ENCODE measurements around the gene GJD3. TPM values are rescaled to one million over a fixed set of nuclear protein-coding genes. Genes with fewer than 3 reads are reported as not detected.
A peak's percentile ranks its signal among the peaks of the same experiment; 100 is the strongest.

GJD3 gene
- total and polyA plus RNA-seq, 2 donors (not counting 1 experiment from before 2014, with no cell fraction given) = not detected

- no peak for TF ChIP-seq CTCF (IDR thresholded peaks at IDR 0.05)
- no peak for TF ChIP-seq EZH2 (IDR thresholded peaks at IDR 0.05; ENCODE audit: borderline replicate concordance, insufficient read depth, low read depth, low read length, poor library complexity, severe bottlenecking)
- peak overlapping the region; percentile 96 for H3K27ac ChIP-seq (ENCODE audit: low read length in 2 of 2)
- intact Hi-C loops (cut with micrococcal nuclease) = loop anchor here (1.0 to 5.0 kb wide), 2 partner anchors 19 to 240 kb away; no protein-coding TSS in a partner anchor
- DNase-seq = no peak
- no peaks in the 10 kb centered on the region for H3K27me3 Mint-ChIP-seq
- H3K79me2 ChIP-seq (ENCODE audit: control insufficient read depth, insufficient read depth, low read length) = peaks cover 98% of the 10 kb centered on the region
- no peaks in the 10 kb centered on the region for H3K9me3 Mint-ChIP-seq (ENCODE audit: insufficient read depth)
- H3K27ac Mint-ChIP-seq = peak overlapping the region; percentile 100
- 12% methylated on average over 2 of the region's 4 CpGs for WGBS (ENCODE audit: insufficient coverage)
- H3K9me3 ChIP-seq (ENCODE audit: control extremely low read depth in 1 of 3, control insufficient read depth in 2 of 3, insufficient read depth in 1 of 3, low read length in 2 of 3) = no peaks in the 10 kb centered on the region
- H3K36me3 ChIP-seq (replicated peaks in 1 of 2; ENCODE audit: control extremely low read depth in 1 of 2, control insufficient read depth in 1 of 2, extremely low read depth in 1 of 2, insufficient read depth in 2 of 2, low read length in 1 of 2) = no peaks in the 10 kb centered on the region
- H3K9ac ChIP-seq (ENCODE audit: low read length) = peak overlapping the region; percentile 92
- no peak overlapping the region for H2AFZ ChIP-seq (ENCODE audit: insufficient read depth, low read depth, low read length, poor library complexity, severe bottlenecking)
- CTCF ChIA-PET = interaction anchor here (1.0 to 12.7 kb wide), 7 partner anchors 12 to 41 kb away, joined by 3 to 119 read pairs (median 5); no protein-coding TSS in a partner anchor
- H3K27me3 ChIP-seq (replicated peaks in 1 of 4; ENCODE audit: control extremely low read depth in 1 of 4, control insufficient read depth in 3 of 4, insufficient read depth in 4 of 4, low read length in 3 of 4) = no peaks in the 10 kb centered on the region
- peaks cover 83 to 94% of the 10 kb centered on the region in 2 donors for H3K4me1 ChIP-seq (ENCODE audit: control insufficient read depth in 2 of 2, insufficient read depth in 2 of 2, low read length in 2 of 2)
- POLR2A ChIA-PET = interaction anchor here (0.6 to 6.5 kb wide), 8 partner anchors 10 to 348 kb away, joined by 3 to 96 read pairs (median 5); partner anchors contain the start of gene WIPF2
- H3K4me2 ChIP-seq (replicated peaks; ENCODE audit: low read depth, low read length, poor library complexity, severe bottlenecking) = peak overlapping the region; percentile 98
- H3K4me3 ChIP-seq (ENCODE audit: control extremely low read depth in 1 of 5, extremely low read depth in 1 of 5, insufficient read depth in 1 of 5, low read depth in 2 of 5, low read length in 4 of 5) = peak overlapping the region; percentile 48 to 94 (median 67)
- peaks cover 8% of the 10 kb centered on the region for H4K20me1 ChIP-seq (ENCODE audit: control insufficient read depth, insufficient read depth, low read length, poor library complexity, severe bottlenecking)
- H3K4me1 Mint-ChIP-seq = peaks cover 90% of the 10 kb centered on the region
- H3K4me3 Mint-ChIP-seq = peak overlapping the region; percentile 97
- no peak for ATAC-seq (ENCODE audit: low read depth)
Observed at GRCh38 chr17:40321961-40322357, 42.6 kb downstream of the GJD3 start.

DNA sequence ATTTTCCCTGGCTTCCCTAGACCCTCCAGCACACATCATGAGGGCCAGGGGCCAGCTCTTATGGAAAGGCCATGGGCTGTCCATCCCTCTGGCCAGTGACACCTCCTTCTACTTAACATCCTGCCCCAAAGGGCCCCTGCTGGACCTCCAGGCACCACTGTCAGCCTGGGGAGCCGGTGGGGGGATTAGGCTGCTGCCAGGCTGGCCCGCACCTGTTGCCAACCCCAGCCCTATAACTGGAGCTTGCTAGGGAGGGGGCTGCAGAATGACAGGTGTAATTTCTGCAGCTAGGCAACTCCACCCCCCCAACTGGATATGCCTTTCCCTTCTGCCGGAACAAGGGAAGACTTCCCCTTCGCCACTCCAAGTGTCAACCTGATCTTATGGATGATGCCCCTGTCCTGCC lies 43.0 kb downstream of the GJD3 start:
- Histone ChIP-seq H4K20me1 (ENCODE audit: control insufficient read depth, insufficient read depth, low read length, poor library complexity, severe bottlenecking) (peaks cover 8% of the 10 kb centered on the region), H3K79me2 (ENCODE audit: control insufficient read depth, insufficient read depth, low read length) (peaks cover 96% of the 10 kb centered on the region), H3K36me3 (replicated peaks in 1 of 2; ENCODE audit: control extremely low read depth in 1 of 2, control insufficient read depth in 1 of 2, extremely low read depth in 1 of 2, insufficient read depth in 2 of 2, low read length in 1 of 2) (no peaks in the 10 kb centered on the region), H2AFZ (ENCODE audit: insufficient read depth, low read depth, low read length, poor library complexity, severe bottlenecking) (no peak overlapping the region), H3K9ac (ENCODE audit: low read length) (peak overlapping the region; percentile 92), H3K4me2 (replicated peaks; ENCODE audit: low read depth, low read length, poor library complexity, severe bottlenecking) (peak overlapping the region; percentile 98), H3K4me1 (ENCODE audit: control insufficient read depth in 2 of 2, insufficient read depth in 2 of 2, low read length in 2 of 2) (peaks cover 80 to 92% of the 10 kb centered on the region in 2 donors), H3K27ac (ENCODE audit: low read length in 2 of 2) (peak overlapping the region; percentile 96), H3K9me3 (ENCODE audit: control extremely low read depth in 1 of 3, control insufficient read depth in 2 of 3, insufficient read depth in 1 of 3, low read length in 2 of 3) (no peaks in the 10 kb centered on the region), H3K4me3 (ENCODE audit: control extremely low read depth in 1 of 5, extremely low read depth in 1 of 5, insufficient read depth in 1 of 5, low read depth in 2 of 5, low read length in 4 of 5) (peak overlapping the region; percentile 48 to 94 (median 67)), H3K27me3 (replicated peaks in 1 of 4; ENCODE audit: control extremely low read depth in 1 of 4, control insufficient read depth in 3 of 4, insufficient read depth in 4 of 4, low read length in 3 of 4) (no peaks in the 10 kb centered on the region)
- ChIA-PET POLR2A (interaction anchor here (0.5 to 6.5 kb wide), 7 partner anchors 13 to 348 kb away, joined by 3 to 96 read pairs (median 5); no protein-coding TSS in a partner anchor), CTCF (interaction anchor here (1.1 to 12.7 kb wide), 5 partner anchors 11 to 33 kb away, joined by 3 to 119 read pairs (median 18); no protein-coding TSS in a partner anchor)
- ATAC-seq (ENCODE audit: low read depth) (no peak), DNase-seq (peak; percentile 38)
- 65% methylated on average over 4 of the region's 4 CpGs for WGBS (ENCODE audit: insufficient coverage)
- intact Hi-C loops (cut with micrococcal nuclease) = loop anchor here (5.0 kb wide), 1 partner anchor 241 kb away; no protein-coding TSS in a partner anchor
- H3K4me3 Mint-ChIP-seq = peak overlapping the region; percentile 97
- no peak for TF ChIP-seq CTCF (IDR thresholded peaks at IDR 0.05)
- no peak for TF ChIP-seq EZH2 (IDR thresholded peaks at IDR 0.05; ENCODE audit: borderline replicate concordance, insufficient read depth, low read depth, low read length, poor library complexity, severe bottlenecking)
- no peaks in the 10 kb centered on the region for H3K27me3 Mint-ChIP-seq
- peaks cover 86% of the 10 kb centered on the region for H3K4me1 Mint-ChIP-seq
- no peaks in the 10 kb centered on the region for H3K9me3 Mint-ChIP-seq (ENCODE audit: insufficient read depth)
- H3K27ac Mint-ChIP-seq = peak overlapping the region; percentile 100

Measured in B cell (primary cell).